COLO829 (cell line): Measurements from ENCODE around the gene FIS1.
"Not testable (repeated sequence)": the region's sequence is repeated elsewhere in the genome, so short reads cannot be mapped to it uniquely, and the experiment has no call there.

Experiments used
- DNase-seq: peaks from one replicate; pipeline ENCODE4 v3.0.0; 2012; ENCODE audit warnings: low spot score

FIS1 gene

DNA sequence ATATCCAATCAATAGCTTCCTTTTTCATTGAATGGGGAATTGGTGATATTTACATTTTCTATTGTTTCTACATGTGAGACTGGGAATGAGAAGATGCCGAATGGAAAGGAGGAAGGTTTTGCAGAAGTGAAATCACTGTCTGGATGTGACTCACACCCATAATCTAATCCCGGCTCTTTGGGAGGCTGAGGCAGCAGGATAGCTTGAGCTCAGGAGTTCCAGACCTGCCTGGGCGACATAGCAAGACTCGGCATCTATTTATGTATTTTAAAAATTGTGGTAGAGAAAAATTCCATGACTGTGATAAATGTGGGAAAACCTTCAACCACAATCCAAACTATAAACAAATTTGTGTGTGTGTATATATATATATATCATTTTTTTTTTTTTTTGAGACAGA is 10.9 kb upstream of the FIS1 start:
- DNase-seq, result no peak

DNA sequence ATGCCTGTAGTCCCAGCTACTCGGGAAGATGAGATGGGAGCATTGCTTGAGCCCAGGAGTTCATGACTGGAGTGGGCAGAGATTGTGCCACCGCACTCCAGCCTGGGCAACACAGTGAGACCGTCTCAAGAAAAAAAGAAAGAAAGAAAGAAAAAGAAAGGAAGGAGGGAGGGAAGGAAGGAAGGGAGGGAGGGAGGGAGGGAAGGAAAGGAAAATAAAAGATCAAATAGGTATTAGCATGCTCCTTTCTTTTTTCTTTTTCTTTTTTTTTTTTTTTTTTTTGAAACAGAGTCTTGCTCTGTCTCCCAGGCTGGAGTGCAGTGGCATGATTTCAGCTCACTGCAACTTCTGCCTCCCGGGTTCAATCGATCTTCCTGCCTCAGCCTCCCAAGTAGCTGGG is 8.3 kb upstream of the FIS1 start:
- DNase-seq, result not testable (repeated sequence)

DNA sequence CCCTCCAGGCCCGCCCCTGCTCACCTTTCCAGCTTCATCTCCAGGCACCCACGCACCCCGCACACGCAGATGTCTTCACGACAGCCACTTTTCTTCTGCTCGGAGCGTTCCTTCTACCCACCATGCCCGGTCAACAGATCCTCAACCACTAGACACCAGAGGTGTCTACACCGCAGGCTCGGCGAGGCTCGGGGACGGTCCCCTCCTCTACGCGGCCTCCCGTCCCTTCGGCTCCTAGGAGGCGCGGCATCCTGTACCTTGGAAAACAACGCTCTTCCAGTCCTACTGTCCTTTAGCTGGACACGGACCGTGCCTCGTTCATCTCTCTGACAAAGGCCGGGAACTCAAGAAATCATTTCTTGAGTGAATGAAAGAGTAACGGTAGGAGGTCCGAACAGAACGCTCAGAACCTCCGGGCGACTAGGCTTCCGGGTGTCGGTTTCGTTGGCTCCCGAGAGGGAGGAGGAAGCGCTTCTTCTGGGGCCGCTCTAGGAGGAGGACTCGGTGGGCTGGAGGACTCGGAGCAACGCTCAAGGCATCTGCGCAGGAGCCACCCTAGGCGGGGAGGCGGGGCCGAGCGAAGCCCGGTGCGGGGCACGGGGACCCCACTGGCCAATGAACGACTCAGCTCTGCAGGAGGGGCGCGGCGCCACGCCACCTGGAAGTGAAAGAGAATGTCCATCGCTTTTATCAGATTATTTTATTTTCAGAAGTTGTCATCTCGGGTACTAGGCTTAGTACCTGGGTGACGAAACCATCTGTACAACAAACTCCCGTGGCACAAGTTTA is 7.2 kb upstream of the FIS1 start:
- DNase-seq, result peak; percentile 97

DNA sequence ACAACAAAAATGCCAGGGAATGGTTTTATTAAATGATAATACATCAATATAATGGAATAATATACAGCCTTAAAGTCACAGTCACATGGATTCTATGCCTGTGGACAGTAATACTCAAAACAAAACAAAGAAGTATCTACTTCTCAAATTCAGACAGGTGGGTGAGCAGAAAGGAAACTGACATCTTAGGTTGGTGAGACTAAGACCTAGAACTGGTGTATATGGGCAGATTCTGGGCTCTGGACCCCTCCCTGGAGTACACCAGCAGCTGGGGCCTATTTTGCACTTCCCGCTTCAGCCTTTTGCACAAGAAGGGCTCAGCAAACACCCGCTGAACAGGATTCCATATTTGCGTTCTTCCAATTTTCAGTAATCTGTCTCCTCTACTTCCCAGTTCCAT is 5.4 kb upstream of the FIS1 start:
- no peak for DNase-seq

DNA sequence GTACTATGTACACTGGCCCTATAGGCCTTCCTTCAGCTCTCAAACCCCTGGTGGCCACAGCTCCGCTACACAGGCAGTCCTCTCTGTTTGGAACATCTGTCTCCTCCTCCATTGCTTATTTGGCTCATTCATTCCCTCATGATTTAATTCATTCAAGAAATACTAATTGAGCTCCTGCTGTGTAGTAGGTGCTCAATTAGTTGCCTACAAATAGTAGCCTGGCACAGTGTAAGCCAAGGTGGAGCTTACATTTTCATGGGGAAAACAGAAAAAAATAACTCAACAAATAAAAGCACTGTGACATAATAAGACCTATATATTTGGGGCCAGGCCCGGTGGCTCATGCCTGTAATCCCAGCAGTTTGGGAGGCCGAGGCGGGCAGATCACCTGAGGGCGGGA is 3.4 kb upstream of the FIS1 start:
- no peak for DNase-seq

DNA sequence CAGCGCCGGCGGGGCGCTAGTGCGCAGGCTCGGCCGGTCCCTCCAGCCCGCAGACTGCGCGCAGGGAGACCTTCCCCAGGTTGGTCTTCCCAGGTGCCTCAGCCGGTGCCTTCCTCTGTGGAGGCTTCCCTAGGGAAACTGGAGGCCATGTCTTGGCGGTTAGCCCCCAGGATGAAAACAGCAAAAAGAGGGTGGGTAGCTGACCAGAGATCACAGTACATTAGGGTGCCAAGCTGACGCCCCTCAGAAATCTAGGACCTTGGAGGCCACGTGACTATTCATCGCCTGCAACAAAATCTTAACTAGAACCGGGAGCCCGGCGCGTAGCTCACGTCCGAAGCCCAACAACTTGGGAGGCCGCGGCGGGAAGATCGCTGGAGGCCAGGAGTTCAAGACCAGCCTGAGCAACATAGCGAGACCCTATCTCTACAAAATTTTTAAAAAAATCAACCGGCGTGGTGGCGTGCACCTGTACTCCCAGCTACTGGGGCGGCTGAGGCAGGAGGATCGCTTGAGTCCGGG is 327 bp upstream of the FIS1 start:
- DNase-seq, result no peak

DNA sequence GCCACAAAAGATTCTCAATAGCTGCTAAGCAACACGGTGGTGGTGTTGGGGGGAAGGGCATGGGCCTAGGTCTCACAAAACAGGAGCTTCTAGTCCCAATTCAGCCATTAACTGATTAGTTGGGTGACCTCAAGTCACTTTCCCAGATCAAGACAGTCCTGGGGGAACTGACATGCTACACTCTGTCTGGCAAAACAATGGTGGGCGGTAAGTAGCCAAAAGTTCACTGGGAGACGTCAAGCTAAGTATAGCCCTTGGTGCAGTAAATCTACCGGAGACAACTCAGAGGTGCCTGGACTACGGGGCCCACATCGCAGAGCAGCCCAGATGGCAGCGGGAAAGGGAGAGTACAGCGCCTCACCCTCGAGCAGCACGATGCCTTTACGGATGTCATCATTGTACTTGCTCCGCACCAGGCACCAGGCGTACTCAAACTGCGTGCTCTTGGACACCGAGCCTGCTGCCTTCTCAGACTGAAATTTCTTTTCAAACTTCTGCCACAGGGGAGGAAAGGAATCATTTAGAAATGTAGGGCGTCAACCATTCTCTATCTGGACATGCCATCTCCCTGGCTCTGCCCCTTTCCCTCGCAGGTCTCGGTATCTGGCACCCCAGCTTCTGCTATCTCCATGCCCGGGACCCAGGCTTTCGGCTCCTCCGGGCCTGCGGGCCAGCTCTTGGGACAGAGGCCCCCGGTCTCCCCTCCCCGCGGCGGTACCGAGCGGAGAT is 1.1 kb downstream of the FIS1 start:
- DNase-seq, result no peak

DNA sequence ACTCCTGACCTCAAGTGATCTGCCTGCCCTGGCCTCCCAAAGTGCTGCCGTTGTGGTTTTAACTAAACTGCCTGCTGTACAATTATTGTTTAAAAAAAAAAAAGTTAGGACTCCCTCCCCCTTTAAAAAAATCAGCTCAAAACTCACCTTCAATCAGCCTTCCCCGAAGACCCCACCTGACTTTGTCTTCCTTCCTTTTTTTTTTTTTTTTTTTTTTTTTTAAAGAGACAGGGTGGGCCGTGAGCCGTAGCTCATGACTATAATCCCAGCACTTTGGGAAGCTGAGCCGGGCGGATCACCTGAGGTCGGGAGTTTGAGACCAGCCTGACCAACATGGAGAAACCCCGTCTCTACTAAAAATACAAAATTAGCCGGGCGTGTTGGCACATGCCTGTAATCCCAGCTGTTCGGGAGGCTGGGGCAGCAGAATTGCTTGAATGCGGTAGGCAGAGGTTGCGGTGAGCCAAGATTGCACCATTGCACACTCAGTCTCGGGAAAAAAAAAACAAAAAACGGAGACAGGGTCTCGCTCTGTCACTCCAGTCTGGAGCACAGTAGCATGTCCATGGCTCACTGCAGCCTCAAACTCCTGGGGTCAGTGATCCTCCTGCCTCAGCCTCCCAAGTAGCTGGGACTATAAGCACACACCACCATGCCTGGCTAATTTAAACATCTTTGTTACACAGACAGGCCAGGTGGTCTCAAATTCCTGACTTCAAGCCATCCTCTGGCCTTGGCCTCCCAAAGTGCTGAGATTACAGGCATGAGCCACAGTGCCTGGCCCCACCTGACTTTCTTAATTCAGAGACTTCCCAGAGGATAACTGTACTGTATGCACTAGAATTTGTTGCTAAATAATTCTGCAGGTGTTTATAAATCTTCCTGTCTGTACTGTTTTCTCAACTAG is 3.2 kb downstream of the FIS1 start:
- DNase-seq, result no peak

DNA sequence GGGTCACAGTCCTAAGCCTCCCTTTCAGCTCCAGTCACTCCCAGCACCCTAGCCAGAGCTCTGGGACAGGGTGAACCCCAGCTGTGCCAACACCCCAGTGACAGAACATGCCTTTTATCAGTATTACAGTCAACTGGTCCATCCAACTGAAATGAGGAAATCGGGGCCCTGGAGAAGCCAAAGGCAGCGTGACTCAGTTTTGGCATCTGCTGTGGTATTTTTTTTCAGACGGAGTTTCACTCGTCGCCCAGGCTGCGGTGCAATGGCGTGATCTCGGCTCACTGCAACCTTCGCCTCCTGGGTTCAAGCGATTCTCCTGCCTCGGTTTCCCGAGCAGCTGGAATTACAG is 3.9 kb downstream of the FIS1 start:
- no peak for DNase-seq

DNA sequence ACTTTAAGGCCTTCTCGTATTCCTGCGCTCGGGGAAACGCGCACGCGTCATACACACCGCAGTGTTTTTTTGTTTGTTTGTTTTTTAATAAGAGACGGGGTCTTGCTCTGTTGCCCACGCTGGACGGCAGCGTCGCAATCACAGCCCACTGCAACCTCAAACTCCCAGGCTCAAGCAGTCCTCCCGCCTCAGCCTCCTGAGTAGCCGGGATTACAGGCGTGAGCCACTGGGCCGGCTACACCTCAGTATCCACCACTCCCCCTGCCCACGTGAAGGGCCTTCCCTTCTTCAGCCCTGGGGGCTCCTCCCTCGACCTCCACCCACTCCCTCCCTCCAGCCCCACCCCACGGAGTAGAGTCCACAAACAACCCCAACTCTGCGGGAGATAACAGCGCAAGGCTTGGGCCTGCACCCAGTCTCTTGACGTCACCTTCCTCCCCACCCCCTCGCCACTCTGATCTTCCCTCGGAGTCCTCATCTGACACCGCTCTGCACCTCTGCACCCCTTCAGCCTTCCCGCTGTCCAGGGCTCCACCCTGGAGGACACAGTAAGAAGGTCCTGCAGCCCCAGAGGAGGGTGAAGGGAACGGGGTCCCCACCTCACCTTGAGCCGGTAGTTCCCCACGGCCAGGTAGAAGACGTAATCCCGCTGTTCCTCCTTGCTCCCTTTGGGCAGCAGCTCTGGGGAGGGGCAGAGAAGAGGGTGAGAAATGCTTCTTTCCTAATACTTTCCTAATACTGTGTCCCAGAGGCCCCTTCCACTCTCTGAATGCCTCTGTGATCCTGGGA is 4.5 kb downstream of the FIS1 start:
- DNase-seq, result no peak

DNA sequence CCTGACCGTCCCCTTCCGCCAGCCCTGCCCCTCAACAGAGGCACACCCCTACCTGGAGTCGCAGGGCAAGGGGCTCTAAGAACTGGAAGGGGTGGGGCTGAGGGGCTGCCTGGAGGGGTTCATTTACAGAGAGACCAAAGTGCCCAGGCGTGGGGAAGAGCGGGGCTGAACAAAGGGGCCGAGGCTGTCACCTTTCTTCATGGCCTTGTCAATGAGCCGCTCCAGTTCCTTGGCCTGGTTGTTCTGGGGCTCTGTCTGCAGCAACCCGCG is 5.0 kb downstream of the FIS1 start:
- no peak for DNase-seq

DNA sequence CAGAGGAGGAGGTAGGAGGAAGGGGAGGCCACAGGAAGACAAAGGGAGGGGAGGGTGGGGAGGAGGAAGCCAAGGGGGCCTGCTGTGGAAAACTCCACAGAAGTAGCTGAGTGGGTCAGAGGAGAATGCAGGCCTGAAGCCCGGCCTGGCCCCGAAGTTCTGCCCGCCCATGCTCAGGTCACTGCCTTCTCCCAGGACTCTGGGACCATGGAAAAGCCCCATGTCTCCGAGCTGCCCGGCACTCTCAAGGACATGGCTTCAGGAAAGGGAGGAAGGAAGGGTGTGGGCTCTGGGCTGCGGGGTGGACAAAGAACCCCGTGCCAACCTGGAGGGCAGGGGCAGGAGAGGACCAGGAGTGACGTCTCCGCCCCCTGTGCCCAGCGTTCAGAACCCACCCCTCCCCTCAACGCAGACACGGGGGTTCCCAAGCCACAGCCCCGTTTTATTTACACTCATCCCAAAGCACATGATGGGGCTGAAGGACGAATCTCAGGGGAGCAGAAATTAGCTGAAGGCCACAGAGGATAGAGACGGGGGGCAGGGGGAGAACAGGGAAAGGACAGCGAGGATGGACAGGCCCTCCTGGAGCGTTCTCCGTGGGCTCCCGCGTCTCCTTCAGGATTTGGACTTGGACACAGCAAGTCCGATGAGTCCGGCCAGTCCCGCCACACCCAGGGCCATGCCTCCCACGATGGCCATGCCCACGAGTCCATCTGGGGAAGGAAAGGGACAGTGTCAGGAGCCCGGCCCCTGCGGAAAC is 5.5 kb downstream of the FIS1 start:
- no peak for DNase-seq

DNA sequence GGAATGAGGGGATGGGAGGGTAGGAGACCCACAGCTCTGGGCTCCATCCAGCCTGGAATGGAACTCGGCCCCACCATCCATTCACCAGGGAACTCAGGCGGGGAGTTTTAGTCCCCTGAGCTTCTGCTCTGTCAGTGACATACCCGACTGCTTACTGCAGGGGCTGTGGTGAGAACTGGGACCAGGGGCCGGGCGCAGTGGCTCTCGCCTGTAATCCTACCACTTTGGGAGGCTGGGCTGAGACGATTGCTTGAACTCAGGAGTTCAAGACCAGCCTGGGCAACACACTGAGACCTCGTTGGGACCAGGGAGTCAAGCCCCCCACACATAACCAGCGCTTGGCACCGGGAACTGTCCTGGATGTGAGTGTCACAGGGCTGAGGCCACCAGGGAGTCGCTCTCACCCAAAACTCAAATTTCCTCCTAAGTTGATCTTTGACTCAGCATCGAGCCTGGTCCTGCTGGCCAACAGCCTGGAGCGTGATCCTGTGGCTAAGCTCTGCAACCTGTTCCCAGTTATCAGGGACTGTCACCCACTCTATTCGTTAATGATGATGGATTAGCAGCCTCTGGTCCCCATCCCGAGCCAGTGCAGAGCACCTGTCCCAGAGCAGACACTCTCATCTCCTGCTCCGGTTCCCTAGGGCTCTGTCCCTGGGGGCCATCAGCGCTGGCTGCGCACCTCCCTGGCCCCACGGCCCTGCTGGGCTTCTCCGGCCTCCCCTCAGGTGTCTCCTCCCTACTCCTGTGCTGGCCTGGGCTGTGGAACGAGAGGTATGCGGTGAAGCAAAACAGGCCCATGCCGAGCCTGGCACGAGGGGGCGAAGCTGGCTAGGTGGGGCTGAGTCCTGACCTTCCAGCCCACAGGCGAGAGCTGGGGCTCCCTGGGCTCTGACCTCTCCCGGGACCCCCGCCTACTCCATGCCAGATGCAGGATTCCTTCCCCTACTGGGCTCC is 6.4 kb downstream of the FIS1 start:
- no peak for DNase-seq

DNA sequence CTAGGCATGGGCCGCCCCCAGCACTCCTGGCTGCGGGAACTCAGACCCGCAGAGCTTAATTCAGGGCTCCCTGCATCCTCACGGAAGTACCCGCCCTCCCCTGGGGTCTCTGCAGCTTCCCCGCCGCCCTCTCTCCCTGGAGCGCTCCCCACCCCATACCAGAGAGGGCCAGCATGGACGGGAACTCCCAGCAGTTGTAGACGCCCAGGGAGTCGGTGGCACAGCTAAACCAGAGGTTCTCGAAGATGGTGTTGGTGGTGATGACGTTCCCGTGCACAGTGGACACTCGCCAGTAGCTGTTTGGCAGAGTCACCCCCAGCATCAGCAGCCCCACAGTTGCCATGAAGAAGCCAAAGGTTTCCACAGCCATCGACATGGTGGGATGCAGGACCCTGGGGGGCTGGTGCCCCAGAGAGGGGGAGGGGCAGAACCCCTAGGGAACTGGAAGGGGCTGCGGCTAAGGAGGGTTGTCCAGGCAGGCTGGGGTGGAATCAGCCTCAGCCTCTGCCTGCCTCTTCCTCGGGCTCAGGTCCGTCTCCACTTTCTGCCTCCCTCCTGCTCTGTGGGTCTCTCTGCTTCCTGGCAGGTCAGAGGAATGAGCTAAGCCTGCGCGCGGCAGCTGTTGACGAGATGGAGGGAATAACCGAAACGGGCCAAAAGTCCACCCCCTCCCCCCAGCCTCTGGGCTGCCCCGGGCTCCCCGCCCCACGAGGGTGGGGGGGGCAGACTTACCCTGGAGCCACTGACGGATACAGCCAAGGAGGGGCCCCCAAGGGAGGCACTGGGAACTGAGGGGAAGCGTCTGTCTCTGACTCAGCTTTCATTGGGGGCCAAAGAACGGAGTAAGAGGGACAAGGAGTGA is 7.4 kb downstream of the FIS1 start, which contains the start of gene CLDN15:
TSS of gene CLDN15 (minus strand) at position 597 of the 862 bp plus-strand sequence. CDS start at position 376, 221 bp downstream.
- no peak for DNase-seq

DNA sequence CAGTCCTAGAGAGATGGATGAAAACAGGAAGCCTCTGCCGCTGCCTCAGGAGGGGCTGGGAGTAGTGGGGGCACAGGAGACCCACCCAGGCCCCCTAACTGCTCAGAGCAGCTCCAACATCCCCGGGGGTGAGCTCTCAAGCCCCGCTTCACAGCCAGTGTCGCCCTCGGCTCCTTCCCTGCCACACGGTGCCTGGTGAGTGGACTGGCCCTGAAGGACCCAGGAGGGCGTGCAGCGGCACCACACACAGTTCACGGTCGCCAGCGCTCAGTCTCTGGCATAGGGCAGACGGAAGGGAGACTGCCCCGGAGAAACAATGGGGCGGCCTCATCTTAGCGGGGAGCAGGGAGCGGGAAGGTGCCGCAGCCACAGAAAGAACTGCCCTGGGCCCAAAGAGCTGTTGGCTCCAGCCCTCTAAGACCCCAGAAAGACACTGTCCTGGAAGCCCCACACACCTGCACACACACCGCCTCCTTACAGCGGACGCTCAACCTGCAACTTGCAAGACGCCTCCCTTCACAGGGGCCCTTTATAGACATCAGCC is 8.5 kb downstream of the FIS1 start:
- no peak for DNase-seq

DNA sequence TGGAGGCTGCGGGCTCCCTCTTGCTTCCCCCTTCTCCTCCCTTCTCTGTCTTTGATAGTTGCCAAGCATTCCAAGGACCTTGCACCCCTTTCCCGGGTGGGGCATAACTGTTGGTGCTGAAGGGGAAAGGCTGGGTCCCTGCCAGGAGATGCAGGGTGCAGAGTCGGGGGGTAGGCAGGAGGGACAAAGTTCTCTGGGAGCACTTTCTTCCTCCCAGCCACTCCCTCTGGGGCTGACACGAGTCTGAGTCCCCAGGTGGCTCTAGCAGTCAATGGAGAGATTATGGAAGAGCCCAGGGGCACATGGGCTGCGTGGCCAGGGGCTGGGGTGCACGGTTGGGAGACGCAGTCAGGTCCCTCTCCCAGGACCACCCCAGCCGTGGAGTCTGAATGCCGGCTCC is 9.4 kb downstream of the FIS1 start:
- DNase-seq, result no peak

DNA sequence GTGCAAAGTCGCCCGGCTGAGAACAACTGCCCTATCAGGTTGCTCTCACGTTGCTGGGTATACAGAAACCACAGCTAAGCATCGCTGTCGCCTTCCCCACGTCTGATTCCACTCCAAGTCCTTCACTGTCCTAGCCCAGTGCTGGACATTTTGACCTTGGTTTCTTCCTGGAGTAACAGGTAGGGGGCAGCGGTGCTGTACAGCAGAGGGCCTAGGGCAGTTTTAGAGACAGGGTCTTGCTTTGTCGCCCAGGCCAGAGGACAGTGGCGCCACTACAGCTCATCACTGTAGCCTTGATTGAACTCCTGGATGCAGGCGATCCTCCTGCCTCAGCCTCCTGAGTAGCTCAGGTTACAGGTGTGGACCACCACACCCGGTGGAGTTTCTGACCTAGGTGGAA is 9.8 kb downstream of the FIS1 start:
- no peak for DNase-seq

DNA sequence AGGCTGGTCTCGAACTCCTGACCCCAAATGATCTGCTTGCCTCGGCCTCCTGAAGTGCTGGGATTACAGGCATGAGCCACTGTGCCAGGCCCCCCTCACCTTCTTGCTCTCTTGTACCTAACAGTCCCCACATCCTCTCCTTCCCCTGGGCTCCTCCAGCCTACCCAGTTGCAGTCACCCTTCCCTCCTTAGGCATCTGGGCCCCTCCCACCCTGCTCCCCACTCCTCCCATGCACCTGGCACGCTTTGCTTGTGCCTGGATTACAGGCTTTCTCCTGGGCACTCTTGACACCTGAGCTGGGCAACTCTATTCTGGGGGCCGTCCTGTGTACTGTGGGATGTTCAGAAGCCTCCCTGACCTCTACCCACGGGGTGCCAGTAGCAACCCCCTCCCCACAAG is 10.2 kb downstream of the FIS1 start:
- DNase-seq, result no peak
